WI38 (cell line): ENCODE data around the gene ARHGAP35.
"Not testable (repeated sequence)": the region's sequence is repeated elsewhere in the genome, so short reads cannot be mapped to it uniquely, and the experiment has no call there.

Experiments
- H3K4me3 ChIP-seq: 2 replicates; pipeline ENCODE4 v1.5.1; 2011; ENCODE audit warnings: low read depth, mild to moderate bottlenecking, control low read depth, low read length
- CTCF ChIP-seq: IDR thresholded peaks from 2 replicates; pipeline ENCODE4 v1.5.1; 2012; ENCODE audit warnings: low read depth, mild to moderate bottlenecking, control low read depth, low read length

Gene ARHGAP35

DNA sequence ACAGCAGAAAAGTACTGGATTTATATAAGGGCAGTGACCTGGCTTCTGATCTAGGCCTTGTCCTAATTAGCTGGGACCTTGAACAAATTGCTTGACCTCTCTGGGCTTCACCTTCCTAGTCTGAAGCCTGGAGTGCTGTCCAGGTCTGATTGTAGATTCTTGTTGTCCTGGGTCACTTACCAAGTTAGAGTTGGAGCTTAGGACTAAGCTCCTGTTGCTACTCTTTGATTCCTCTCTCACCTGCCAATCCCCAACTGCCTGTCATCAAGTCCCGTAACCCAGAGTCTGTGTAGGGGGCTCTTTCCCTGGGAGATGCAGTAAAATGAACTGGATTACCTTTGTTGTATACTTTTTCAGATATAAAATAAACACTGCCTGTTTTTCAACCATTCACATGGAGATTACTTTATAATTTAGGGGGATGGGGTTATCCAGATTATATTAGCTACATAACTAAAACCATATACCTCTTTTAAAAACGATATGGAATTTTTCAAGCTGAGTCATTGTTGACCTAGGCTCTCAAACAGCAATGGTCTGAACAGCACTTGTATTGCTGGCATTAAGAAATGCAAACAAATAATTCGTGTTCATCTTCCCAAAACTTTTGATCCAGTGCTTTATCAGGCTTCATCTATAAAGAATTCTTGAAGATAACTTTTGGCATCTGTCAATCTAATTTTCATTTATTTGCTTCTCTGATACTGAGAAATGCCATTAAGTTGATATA is 5.8 kb downstream of the ARHGAP35 start:
- TF ChIP-seq CTCF, result no peak
- H3K4me3 ChIP-seq, result no peak overlapping the region

GRCh38 chr19:46867170-46867569 is 6.4 kb downstream of the ARHGAP35 start:
- TF ChIP-seq CTCF, result no peak
- H3K4me3 ChIP-seq, result no peak overlapping the region

- no peak for TF ChIP-seq CTCF
- H3K4me3 ChIP-seq, result no peak overlapping the region
These were observed 7.4 kb downstream of the ARHGAP35 start for GRCh38 chr19:46868025-46868802.

- H3K4me3 ChIP-seq, result not testable (repeated sequence)
These were observed 10.4 kb downstream of the ARHGAP35 start for GRCh38 chr19:46871173-46871572.

DNA sequence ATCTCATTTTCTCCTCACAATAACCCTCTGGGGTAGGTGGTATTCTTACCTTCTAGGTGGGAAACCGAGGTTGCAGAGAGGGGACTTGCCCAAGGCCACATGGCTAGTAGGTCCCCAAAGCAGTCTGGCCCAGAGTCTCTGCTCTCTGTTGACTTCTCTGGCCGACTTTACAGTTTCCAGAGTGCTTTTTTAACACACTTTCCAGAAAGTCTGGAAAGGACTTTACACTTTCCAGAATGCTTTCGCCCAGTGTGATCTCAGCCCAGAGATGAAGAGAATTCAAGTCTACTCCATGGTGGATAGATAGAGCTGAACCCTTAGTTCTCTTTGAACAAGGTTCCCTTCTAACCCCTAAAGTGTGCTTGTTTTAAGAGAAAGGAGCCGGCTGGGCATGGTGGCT is 12.2 kb downstream of the ARHGAP35 start:
- H3K4me3 ChIP-seq, result no peak overlapping the region
- no peak for TF ChIP-seq CTCF

- no peak overlapping the region for H3K4me3 ChIP-seq
- TF ChIP-seq CTCF, result no peak
These were observed 14.4 kb downstream of the ARHGAP35 start for GRCh38 chr19:46875234-46875633.

GRCh38 chr19:46875657-46876056 is 14.9 kb downstream of the ARHGAP35 start:
- no peak overlapping the region for H3K4me3 ChIP-seq
- TF ChIP-seq CTCF, result no peak
